Measurements from ENCODE around the gene MIF4GD.

MIF4GD gene

DNA sequence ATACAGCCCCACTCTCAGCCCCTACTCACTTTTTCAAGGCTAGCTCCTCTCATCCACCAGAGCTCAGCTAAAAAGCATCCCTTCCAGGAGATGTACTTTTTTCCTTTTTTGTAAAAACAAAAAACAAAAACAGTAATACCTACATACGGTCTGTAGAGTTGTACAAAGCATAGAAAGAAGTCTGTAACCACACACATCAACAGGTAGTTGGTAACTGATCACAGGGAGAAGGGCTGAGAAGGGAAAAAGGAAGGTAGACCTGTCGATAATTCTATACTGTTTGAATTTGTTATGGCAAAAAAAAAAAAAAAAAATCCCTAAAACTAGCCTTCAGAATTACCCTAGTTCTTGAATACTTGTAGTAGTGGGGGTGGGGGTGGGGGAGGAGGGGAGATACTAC lies 17.3 kb upstream of the MIF4GD start:
- DNase-seq: no peak

DNA sequence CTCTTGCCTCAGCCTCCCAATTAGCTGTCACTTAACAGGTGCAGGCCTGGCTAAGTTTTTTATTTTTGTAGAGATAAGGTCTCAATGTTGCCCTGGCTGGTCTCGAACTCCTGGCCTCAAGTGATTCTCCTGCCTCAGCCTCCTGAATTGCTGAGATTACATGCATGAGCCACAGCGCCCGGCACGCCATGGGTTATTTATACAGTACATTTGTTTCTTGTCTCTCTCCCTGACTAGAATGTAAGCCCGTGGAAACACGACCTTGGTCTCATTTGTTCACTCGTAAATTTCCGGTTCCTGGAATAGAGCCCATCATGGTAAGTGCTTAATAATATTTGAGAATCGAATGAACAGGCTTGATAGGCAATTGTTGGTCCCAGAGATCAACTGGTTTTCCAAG lies 16.2 kb upstream of the MIF4GD start:
- DNase-seq: no peak

DNA sequence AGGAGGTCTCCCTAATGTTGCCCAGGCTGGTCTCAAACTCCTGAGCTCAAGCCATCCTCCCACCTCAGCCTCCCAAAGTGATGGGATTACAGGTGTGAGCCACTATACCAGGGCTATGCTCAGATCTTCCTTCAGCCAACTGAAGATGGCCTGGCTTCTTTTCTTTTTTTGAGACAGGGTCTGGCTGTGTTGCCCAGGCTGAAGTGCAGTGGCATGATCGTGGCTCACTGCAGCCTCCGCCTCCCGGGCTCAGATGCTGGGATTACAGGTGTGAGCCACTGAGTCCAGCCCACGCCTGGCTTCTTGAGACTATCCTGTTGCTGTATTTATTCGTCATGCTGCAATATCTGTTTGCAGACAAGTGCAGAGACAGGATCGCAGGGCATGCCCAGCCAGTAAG lies 14.1 kb upstream of the MIF4GD start:
- DNase-seq: no peak

DNA sequence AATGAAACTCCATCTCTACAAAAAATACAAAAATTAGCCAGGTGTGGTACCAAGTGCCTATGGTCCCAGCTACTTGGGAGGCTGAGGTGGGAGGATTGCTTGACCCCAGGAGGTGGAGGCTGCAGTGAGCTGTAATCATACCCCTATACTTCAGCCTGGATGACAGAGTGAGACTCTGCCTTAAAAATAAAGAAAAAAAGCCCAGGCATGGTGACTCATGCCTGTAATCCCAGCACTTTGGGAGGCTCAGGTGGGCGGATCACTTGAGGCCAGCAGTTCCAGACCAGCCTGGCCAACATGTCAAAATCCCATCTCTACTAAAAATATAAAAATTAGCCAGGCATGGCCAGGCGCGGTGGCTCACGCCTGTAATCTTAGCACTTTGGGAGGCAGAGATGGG lies 9.2 kb upstream of the MIF4GD start:
- DNase-seq: peak; percentile 16

DNA sequence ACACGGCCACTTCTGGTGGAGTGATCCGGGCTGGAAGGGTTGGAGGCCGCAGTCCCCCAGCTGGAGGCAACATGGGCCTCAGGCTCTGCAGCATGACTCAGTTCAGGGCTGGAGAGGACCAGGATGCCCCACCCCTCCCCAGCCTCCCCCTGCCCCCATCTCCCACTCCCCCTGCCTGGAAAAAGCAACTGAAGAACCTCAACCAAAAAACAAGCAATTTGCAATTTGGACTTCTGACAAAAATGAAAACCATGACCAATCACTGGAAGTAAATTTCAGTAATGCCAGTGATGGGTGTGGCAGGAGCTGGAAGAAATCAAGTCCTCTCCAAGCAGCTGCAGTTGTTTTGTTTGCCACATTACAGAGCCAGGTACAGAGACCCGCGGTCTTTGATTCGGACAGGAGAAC lies 6.6 kb upstream of the MIF4GD start:
- peak; percentile 76 for DNase-seq

DNA sequence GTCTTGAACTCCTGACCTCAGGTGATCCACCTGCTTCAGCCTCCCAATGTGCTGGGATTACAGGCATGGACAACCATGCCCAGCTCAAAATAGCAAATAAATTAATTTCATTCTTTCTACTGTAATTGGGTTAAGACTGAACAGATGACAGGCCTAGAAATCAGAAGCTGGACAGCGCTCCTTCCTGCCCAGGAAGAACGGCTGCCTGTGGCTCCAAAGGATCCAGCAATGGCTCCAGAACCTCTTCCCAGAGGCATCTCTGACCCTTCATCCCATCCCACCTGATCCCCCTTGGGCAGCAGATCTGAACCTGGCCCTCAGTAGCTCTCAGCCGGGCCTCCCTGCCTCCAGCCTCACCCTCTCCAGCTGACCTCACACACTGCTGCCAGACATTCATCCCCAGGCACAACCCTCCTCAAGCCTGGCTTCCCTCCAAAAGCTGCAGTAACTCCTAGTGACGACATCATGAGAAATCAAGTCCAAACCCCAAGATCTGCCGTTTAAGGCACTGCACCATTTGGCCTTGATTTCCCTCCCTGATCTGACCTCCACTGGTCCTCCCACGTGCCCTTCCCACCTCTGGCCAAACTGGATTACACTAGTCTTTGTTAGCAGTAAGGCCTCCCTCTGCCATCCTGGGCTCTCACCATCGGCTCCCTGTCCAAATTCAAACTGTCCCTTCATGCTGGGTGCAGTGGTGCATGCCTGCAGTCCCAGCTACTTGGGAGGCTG lies 3.1 kb upstream of the MIF4GD start:
- DNase-seq: peak; percentile 83

DNA sequence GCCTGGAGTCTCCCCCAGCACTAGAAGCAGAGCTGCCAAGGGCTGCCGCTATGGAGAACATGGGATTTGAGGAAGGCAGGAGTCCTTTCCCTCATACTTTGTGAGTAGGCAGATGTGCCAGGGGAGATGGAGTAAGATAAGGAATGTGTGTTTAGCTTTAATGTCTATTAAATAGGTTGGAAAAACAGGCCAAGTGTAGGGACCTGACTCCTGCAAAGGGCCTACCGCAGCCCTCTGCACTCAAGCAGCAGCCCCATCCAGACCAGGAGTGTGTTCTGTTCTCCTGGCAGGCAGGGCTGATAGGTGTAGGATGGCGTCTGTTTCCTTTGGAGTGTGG lies 1.8 kb upstream of the MIF4GD start:
- DNase-seq: no peak

DNA sequence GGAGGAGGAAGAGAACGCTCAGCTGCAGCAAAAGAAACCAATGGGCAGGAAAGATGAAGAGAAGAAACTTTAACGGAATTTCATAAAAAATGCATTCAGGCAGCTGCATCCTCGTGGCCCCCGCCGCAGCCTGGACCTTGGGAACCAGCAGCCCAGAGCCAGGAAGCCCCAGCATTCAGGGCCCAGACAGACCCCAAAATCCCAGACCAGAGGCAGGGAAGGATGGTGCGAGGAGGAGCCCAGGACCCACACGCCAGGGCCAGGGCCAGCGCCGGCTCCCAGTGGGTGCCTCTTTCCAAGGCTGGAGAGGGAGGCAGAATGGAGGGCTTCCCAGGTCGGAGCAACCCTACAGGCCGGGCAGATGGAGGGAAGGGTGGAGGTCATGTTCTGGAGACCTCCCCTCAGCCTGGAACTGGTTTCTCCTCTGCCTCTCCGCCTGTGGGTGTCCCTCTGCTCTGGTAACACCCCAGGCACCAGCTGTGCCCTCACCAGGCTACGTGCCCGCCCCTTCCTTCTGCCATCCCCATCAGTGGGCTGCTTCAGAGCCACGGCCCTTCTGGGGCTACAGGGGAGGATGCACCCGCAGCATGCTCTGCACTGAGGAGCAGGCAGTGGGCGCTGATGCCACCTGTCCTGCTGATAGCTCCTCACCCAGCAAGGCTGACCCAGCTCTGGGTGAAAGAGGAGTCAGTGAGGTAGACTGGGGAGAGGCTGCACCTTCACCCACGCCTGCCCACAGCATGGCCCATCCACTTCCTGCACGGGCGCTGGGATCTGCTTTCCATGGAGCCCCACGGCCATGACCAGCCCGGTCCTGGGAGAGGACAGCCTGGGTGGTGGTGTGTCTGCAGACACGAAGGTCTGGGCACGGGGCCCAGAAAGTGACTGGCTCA lies 1.2 kb upstream of the MIF4GD start:
- peak; percentile 63 for DNase-seq

DNA sequence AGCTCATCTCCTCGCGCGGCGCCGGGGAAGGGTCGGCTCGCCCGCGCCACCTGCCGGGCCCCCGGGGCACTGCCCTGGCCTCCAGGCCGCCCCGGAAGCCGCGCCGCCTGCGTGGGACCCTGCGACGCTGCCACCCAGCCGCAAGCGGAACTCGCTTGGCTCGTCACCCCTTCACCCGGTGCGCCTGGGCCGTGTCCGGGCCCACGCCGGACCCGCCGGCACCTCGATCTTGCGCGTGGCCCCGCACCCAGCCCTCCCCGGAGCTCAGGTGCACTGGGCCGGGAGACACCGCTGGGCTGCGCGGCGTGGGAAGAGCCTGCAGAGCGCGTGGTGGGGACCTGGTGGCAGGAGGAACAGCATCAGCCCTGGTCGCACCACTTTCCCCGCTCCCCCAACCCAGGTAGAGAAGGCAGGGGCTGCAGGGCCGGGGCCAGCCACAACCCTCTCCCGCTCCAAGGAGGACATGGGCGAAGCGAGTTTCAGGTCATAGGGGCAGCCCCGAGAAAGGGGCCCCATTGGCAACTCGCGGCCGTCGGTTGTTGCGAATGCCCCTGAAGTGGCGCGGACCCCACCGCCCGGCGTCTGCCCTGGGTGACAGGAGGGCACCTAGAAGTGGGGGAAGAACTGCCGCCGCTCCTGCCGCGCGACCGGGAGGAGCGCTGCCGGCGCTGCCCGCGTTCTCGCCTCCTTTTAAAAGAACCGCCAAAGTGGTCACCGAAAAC lies 363 bp upstream of the MIF4GD start:
- DNase-seq: peak; percentile 78

DNA sequence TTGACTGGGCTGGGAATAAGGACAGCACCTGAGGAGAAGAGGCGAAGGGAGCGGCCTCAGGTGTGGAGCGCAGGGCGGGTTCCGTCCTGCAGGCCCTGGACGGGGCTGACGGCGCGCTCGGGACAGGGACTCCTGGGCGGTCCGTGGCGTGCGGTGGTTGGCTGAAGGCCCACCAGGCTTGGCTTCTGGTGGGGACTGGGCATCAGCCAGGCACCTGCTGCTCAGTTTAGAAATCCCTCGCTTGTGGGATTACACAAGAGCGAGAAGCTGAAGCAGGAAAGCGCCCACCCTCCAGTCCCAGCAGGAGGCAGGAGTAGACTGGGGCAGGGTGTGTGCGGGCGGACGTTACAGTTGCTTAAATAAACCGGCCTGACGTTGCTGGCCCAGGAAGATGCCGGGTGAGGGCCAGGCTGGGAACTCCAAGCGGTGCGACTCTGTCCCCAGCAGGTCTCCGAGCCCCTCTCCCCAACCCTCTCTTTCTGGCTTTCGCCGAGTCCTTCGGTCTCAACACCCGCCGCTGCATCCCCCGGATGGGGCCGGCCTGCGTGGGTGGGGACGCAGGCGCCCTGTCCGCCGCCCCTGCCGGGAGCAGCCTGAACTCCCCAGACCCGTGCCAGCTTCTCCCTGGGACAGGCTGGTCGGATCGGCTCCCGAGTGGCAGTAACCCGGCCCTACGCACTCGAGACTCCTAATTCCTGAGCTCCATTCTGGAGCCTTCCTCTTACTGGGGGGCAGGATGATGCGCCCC lies 639 bp downstream of the MIF4GD start:
- DNase-seq: peak; percentile 81

DNA sequence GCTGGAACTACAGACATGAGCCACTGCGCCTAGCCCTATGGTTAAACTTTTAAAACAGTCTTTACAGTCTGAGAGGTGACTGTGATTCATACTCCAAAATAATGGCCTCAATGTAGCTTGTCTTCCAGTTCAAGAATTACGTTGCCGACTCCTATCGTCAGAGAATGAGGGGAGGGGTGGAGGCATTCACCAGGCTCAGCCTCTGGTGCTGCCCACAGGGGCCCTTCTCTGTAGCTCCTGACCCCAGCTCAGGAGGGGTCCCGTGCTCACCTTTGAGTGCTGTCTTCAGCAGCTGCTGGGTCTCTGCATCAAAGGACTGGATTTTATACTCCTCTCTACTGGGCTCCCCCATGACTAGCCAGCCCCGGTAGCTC lies 1.2 kb downstream of the MIF4GD start:
- DNase-seq: no peak

DNA sequence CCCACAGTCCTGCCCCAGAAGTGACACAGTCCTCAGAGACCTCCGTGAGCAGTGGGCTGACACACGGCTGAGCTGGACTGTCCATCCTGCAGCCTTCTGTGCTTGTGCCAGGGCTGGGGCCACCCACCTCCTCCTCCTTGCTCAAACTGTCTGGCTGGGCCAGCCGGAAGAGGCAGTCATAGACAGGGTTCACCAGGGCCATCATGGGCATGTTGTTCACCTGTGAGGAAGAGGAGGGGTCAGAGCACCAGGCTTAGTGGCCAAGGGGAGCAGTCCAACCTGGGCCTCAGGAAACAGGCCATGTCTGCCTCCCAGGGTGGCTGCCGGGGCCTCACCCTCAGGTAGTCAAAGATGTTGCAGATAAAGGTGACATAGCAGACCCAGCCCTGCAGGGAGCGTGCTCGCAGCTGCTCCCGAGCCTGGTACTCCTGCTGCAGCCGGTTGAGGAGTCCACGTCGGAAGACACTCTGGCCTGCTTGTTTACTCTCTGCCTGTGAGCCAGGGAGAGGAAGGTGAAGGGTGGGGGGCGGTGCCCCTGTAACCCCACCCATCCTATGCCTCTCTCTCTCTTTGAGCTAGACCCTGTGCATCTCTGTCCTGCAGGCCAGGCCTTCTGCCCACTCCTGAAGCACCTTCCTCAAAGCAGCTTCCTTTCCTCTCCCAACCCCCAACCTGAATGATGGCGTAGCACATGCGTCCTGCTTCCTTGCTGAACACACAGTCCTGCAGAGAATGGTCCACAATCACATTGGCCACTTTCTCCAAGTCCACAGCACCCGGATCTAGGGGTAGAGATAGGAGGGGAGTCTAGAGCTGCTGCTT lies 3.4 kb downstream of the MIF4GD start:
- no peak for DNase-seq

DNA sequence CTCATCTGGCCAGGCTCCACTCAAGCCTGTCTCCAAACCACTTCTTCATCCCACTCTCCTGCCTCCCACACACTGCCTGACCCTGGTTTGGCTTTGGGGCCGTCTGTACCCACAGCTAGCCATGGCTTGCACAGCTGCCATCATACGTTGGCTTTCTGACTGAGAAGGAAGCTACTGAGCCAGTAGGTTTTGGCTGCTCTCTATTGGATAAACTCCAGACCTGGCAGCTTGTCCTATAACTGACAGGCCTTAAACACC lies 3.9 kb downstream of the MIF4GD start:
- DNase-seq: no peak

DNA sequence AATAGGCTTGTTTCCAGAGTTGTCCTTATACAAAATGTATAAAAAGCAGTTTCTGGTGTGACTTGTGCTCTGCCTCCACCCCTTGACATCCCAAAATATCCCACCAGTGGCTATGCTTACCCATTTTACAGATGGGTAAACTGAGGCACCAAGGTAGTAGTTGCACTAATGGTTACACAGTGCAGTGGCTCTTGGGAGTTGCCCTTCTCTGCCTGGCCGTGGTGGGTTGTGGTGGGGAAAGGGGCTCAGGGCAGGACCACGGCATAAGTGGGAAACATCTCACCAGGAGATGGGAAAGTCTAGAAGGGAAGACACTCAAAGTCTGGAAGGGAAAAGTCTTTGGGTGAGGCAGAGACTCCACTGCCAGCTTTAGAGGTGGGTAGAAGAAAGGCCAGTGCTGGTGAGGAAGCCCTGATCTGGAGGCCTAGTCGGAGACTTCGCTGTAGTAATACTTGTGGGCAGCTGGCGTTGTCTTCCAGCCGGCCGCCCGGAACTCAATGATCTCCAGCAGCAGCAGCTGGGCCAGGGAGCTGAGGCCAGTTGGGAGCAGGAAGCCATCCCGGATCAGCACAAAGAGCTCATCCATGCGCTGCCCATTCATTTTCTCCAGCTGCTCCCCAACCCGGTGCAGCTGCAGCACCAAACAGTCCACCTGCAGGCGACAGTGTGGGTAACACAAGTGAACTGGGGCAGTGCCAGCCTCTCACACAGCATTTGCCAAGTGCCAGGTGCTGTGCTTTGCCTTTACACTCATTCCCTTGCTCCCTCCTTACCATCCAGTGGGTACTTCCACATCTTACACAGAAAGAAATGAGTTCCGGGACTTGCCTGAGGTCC lies 4.5 kb downstream of the MIF4GD start:
- DNase-seq: no peak

DNA sequence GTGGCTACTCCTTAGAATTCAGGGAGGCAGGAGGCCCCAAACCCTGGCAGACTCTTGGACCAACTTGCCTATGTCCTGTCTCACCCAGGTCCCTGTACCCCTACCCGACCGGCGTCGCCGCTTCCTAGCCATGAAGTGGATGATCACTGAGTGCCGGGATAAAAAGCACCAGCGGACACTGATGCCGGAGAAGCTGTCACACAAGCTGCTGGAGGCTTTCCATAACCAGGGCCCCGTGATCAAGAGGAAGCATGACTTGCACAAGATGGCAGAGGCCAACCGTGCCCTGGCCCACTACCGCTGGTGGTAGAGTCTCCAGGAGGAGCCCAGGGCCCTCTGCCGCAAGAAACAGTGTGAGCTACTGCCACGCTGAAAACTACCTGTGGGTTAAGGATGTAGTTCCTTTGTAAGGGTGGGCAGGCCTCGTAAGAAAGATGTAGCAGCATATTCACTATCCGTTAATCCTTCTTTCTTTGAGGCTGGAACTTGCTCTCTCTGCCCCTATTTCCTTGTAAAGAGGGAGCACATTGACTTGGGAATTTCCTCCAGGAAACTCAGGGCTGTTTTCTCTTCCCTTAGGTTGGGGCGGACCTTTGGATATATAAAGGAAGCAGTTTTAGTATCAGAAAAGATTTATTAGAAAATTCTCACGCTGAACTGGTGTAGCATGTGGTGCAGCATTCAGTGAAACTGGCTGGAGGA lies 5.3 kb downstream of the MIF4GD start:
- no peak for DNase-seq

DNA sequence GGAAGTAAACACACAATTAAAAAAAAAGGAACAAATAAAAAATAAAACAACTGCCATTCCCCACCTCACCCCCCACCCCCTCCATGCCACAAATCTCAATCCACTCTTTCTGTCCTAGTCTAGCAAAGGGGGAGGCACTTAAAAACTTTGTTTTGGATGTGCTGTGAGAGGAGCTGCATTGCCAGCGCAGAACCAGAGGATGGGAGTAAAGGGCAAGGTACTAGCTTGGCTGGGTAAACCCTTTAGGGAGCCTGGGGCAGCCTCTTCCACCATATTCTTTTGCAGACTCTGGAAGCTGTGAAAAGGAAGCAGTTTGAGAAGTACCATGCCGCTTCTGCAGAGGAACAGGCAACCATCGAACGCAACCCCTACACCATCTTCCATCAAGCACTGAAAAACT lies 8.0 kb downstream of the MIF4GD start:
- no peak for DNase-seq

DNA sequence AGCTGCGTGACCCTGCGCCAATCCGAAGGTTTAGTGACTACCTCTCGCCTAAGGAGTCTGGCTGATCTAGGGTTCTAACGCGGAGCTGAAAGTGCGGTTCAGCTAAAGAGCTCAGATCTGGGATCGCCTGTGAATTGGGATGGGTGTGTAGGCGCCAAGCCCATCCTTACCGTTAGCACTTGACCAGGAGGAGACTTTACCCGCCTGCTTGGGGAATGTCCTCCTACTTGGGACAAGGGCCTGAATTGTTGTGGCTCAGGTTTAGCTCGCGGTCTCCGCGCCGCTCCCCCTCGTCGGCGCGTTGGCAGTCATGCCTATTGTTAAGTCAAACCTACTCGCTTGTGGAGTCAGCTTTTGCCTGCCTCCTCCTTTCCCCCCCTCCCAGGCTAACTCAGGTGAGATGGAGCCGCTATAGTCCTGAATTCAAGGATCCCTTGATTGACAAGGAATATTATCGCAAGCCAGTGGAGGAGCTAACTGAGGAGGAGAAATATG lies 8.9 kb downstream of the MIF4GD start:
- DNase-seq: no peak

DNA sequence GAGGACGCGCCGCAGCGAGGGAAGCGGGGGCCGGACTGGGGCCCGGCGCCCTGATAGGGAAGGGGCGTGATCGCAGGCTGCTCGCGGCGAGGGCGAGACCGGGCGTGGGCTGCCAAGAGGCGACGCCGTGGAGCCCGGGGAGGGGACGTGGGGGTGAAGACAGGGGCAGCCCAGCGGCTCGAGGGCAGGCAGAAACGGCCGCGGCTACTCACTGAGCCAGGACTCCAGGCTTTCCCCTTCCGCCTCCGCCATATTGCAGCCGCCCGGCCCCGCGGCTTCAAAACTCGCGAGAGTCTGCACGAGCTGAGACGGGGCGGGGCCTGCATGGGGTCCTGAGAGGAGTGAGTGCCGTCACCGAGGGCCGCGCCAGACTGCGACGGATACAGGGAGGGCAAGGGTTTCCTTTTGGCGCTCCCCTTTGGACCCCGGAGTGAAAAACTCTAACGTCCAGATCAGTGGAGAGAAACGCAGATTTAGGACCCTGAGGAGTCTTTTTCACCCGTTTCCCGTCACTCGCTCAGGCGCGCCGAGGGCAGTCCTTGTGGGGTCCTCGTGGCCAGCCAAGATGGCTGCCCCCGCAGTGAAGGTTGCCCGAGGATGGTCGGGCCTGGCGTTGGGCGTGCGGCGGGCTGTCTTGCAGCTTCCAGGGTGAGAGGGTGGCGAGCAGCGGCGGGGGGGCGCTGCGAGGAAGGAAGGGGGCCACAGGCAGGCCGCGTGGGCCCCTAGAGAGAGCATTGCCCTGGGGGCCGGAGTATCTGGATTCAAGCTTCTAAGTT lies 9.5 kb downstream of the MIF4GD start, which contains the start of the genes GGA3 and MRPS7:
GGA3 (minus strand) TSS at position 271 of the 776 bp plus-strand sequence; CDS start at position 252, 19 bp downstream.
MRPS7 (plus strand) TSS at position 544 of the 776 bp plus-strand sequence; CDS start at position 566, 22 bp downstream.
- peak; percentile 94 for DNase-seq

DNA sequence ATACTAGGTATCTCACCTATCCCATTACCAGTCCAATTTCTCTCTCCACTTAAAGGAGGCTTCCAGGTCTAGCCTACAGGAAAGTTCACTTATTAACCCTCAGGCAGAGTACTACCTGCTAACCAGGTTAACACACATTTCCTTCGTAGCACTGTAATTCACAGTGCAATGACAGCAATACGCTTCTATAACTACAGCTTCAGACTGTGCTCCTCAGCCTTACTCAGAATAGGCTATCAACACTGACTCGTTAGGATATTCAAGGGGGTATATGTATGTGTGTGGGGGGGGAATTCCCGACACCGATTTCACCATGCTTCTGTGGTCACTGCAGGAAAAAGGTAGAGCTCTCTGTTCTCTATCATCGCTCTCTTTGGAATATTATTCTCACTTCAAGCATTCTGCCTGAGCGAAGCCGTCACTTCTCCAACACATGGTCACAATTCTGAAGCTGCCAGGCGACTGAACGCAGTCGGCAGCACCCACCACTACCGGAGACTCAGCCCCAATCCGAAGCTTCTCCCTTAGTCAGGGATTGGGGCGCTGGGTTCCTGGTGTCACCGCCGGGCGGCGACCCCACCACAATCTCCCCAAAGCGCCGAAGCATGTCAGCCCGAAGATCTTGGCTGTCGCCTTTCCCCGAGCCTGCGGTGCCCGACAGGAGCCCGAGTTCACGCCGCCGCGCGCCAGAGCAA lies 10.2 kb downstream of the MIF4GD start:
- no peak for DNase-seq
